Esophagus muscularis mucosa (tissue), 3 donors: ENCODE results near the gene ST6GAL1.

Experiments
- CTCF ChIP-seq, 3 experiments: fragments of 200-600 bp in 2 of 3; fragments of 450-650 bp in 1 of 3; sonication (generic) in 2 of 3; IDR thresholded peaks; one replicate each; pipeline ENCODE4 v1.5.1; 2017 to 2019; ENCODE audit warnings: antibody characterized with exemption in 3 of 3, mild to moderate bottlenecking in 2 of 3, moderate library complexity in 1 of 3
- POLR2A ChIP-seq: fragments of 450-650 bp; IDR thresholded peaks from one replicate; pipeline ENCODE4 v1.6.1; 2017; ENCODE audit warnings: antibody characterized with exemption, moderate library complexity, mild to moderate bottlenecking, low read depth

GRCh38 chr3:187020376-187020775 is 90.0 kb downstream of the ST6GAL1 start:
- TF ChIP-seq CTCF (IDR thresholded peaks at IDR 0.05) (no peak), POLR2A (no peak)
